Osteoblast (primary cell): ENCODE measurements around the gene MACROD2. TPM values are rescaled to one million over a fixed set of nuclear protein-coding genes. Genes with fewer than 3 reads are reported as not detected.

ENCODE experiments used
- DNase-seq: peaks from one replicate; pipeline ENCODE4 v3.0.0; 2011; ENCODE audit warnings: low spot score, mixed read lengths; ENCODE audit not compliant: insufficient read length; ENCODE audit errors: missing footprints
- H2AFZ ChIP-seq: 2 replicates; pipeline ENCODE4 v1.6.0; 2011; ENCODE audit warnings: mild to moderate bottlenecking, low read length
- H3K27ac ChIP-seq: 2 replicates; pipeline ENCODE4 v1.5.1; 2011; ENCODE audit warnings: mild to moderate bottlenecking, low read depth, low read length, moderate library complexity
- H3K27me3 ChIP-seq: 2 replicates; pipeline ENCODE4 v1.6.0; 2012; ENCODE audit warnings: mild to moderate bottlenecking, control low read depth, inconsistent platforms, low read length, moderate library complexity; ENCODE audit not compliant: insufficient read depth
- H3K36me3 ChIP-seq: 2 replicates; pipeline ENCODE4 v1.5.1; 2011; ENCODE audit warnings: mild to moderate bottlenecking, low read length, control low read depth, moderate library complexity; ENCODE audit not compliant: insufficient read depth
- H3K4me1 ChIP-seq: 2 replicates; pipeline ENCODE4 v1.5.1; 2011; ENCODE audit warnings: mild to moderate bottlenecking, low read length, control low read depth, moderate library complexity; ENCODE audit not compliant: insufficient read depth
- H3K4me2 ChIP-seq: 2 replicates; pipeline ENCODE4 v1.6.0; 2011; ENCODE audit warnings: mild to moderate bottlenecking, low read length; ENCODE audit not compliant: insufficient read depth
- H3K4me3 ChIP-seq: fragments of 200-600 bp; sonication (generic); 3 replicates; pipeline ENCODE4 v1.5.1; 2012; ENCODE audit warnings: mild to moderate bottlenecking, low read length, inconsistent platforms; ENCODE audit not compliant: insufficient read depth
- H3K79me2 ChIP-seq: 2 replicates; pipeline ENCODE4 v1.6.0; 2012; ENCODE audit warnings: mild to moderate bottlenecking, low read length, control low read depth, inconsistent platforms; ENCODE audit not compliant: insufficient read depth
- H3K9me3 ChIP-seq: 2 replicates; pipeline ENCODE4 v1.5.1; 2011; ENCODE audit warnings: low read depth, low read length, control low read depth
- H4K20me1 ChIP-seq: 2 replicates; pipeline ENCODE4 v1.6.0; 2012; ENCODE audit warnings: mild to moderate bottlenecking, low read length, control low read depth; ENCODE audit not compliant: insufficient read depth
- CTCF ChIP-seq: IDR thresholded peaks from 2 replicates; pipeline ENCODE4 v1.5.1; 2011; ENCODE audit warnings: mild to moderate bottlenecking, low read depth, low read length, moderate library complexity; ENCODE audit errors: extremely low read depth
- total RNA-seq: library from RNA; depleted of rRNA; stranded (reverse); fragments of >200 nt; gene quantifications from 2 replicates; pipeline ENCODE4 v1.2.3, GENCODE V29; 2012

MACROD2 gene
- total RNA-seq, 1 donor, result 4.0 TPM

DNA sequence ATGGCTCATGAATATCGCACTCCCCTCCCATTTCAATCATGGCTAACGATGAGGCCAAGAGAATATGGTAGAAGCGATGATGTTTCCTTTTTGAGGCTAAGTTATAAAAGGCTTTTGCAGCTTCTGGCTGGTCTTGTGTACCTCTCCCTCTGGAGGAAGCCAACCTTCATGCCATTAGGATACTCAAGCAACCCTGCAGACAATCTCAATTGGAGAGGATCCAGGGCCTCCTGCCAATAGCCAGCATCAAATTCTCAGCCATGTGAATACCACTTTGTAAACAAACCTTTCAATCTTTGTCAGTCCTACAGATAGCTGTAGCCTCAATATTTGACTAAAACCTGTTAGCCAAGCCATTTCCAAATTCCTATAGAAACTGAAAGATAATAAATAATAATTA, 1839.5 kb downstream of the MACROD2 start:
- no peak overlapping the region for H3K4me2 ChIP-seq
- H3K36me3 ChIP-seq, result no peaks in the 10 kb centered on the region
- H4K20me1 ChIP-seq, result no peaks in the 10 kb centered on the region
- no peak overlapping the region for H3K27ac ChIP-seq
- no peak overlapping the region for H2AFZ ChIP-seq
- no peak for TF ChIP-seq CTCF
- H3K4me3 ChIP-seq, result no peak overlapping the region
- no peaks in the 10 kb centered on the region for H3K9me3 ChIP-seq
- H3K79me2 ChIP-seq, result no peaks in the 10 kb centered on the region
- H3K4me1 ChIP-seq, result no peaks in the 10 kb centered on the region
- DNase-seq, result no peak
- no peaks in the 10 kb centered on the region for H3K27me3 ChIP-seq

GRCh38 chr20:15835811-15836210, 1840.5 kb downstream of the MACROD2 start:
- Histone ChIP-seq H3K27ac (no peak overlapping the region), H3K4me3 (no peak overlapping the region), H3K36me3 (no peaks in the 10 kb centered on the region), H3K79me2 (no peaks in the 10 kb centered on the region), H4K20me1 (no peaks in the 10 kb centered on the region), H2AFZ (no peak overlapping the region), H3K4me2 (no peak overlapping the region), H3K27me3 (no peaks in the 10 kb centered on the region), H3K9me3 (no peaks in the 10 kb centered on the region), H3K4me1 (no peaks in the 10 kb centered on the region)
- no peak for DNase-seq
- no peak for TF ChIP-seq CTCF

GRCh38 chr20:15836634-15837033, 1841.3 kb downstream of the MACROD2 start:
- no peak overlapping the region for H3K4me3 ChIP-seq
- no peaks in the 10 kb centered on the region for H4K20me1 ChIP-seq
- no peak overlapping the region for H2AFZ ChIP-seq
- DNase-seq, result no peak
- no peak for TF ChIP-seq CTCF
- H3K27ac ChIP-seq, result no peak overlapping the region
- no peaks in the 10 kb centered on the region for H3K36me3 ChIP-seq
- H3K9me3 ChIP-seq, result no peaks in the 10 kb centered on the region
- no peaks in the 10 kb centered on the region for H3K4me1 ChIP-seq
- no peaks in the 10 kb centered on the region for H3K27me3 ChIP-seq
- H3K79me2 ChIP-seq, result no peaks in the 10 kb centered on the region
- no peak overlapping the region for H3K4me2 ChIP-seq

DNA sequence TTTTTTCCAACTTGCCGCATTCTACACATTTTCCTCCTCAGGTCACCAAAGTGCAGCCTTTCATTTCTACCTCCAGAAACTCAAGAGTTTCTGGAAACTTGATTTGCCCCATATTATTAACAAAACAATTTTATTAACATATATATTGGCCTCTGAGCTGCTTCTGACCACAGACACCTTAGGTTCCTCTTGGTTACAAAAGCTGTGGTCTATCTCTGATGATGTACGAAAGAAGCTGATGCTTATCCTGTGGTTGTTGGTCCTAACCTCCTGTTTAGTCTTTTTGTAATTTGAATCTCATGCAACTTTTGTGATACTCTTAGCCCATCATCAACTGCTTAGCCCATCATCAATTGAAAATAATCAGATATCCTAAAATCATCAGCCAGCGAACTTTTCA, 1842.2 kb downstream of the MACROD2 start:
- Histone ChIP-seq H3K36me3 (no peaks in the 10 kb centered on the region), H3K9me3 (no peaks in the 10 kb centered on the region), H3K27me3 (no peaks in the 10 kb centered on the region), H3K4me1 (no peaks in the 10 kb centered on the region), H3K4me3 (no peak overlapping the region), H4K20me1 (no peaks in the 10 kb centered on the region), H2AFZ (no peak overlapping the region), H3K79me2 (no peaks in the 10 kb centered on the region), H3K4me2 (no peak overlapping the region), H3K27ac (no peak overlapping the region)
- TF ChIP-seq CTCF, result no peak
- no peak for DNase-seq
